K562 (cell line): ENCODE results near the gene CXCR6. TPM values are rescaled to one million over a fixed set of nuclear protein-coding genes. Genes with fewer than 3 reads are reported as not detected.

ENCODE experiments used
- ATAC-seq: fragments of 200-7000 bp; cut with Tn5 transposase; 3 replicates; pipeline ENCODE4 v1.9.1; 2020; ENCODE audit warnings: moderate library complexity
- BruUV-seq: library from RNA; stranded (reverse); fragments of 400-500 nt; replicated peaks from 2 replicates; lab custom pipeline; 2021; lab: Mats Ljungman, UMichigan
- CTCF ChIA-PET: fragments of 300-600 bp; formaldehyde crosslinking; extraction: SDS; loops from one replicate; lab custom pipeline; 2021; ENCODE audit warnings: low intra/inter-chr PET ratio; lab: Yijun Ruan, JAX
- POLR2A ChIA-PET: fragments of 300-600, 350-650 bp; sonication (Branson Sonifier 250); formaldehyde crosslinking; extraction: SDS; loops from one replicate; lab custom pipeline; 2021; ENCODE audit warnings: antibody characterized with exemption, inconsistent platforms; lab: Yijun Ruan, JAX
- DNase-seq, 4 experiments: peaks; one replicate each; pipeline versions ENCODE4 v3.0.0 to v3.0.0-alpha.2; 2011 to 2018; ENCODE audit warnings: low spot score in 3 of 4, mixed read lengths in 3 of 4; ENCODE audit errors: extremely low read depth in 1 of 4
- FAIRE-seq: peaks from 2 replicates; lab custom pipeline; 2011; peaks lifted over from hg19 to GRCh38; lab: Jason Lieb, UNC
- H2AFZ ChIP-seq: 2 replicates; pipeline ENCODE4 v1.6.0; 2011; ENCODE audit warnings: low read depth, low read length, control low read depth, inconsistent platforms
- H3K27ac ChIP-seq: fragments of 200-600 bp; 3 replicates; pipeline ENCODE4 v1.8.0; 2011; ENCODE audit warnings: low read depth, mild to moderate bottlenecking, control low read depth, inconsistent platforms, low read length, moderate library complexity, mixed read lengths; ENCODE audit errors: extremely low read depth
- H3K27me3 ChIP-seq, 2 experiments: fragments of 300-600 bp in 1 of 2; 2 replicates in 1 of 2; 3 replicates in 1 of 2; pipeline versions ENCODE4 v1.6.0 to v1.8.0; 2011; ENCODE audit warnings: inconsistent platforms in 2 of 2, low read length in 2 of 2, mild to moderate bottlenecking in 1 of 2, mixed read lengths in 1 of 2, moderate library complexity in 1 of 2; ENCODE audit not compliant: control insufficient read depth in 2 of 2, insufficient read depth in 2 of 2
- H3K36me3 ChIP-seq: fragments of 300-600 bp; 3 replicates; pipeline ENCODE4 v1.8.0; 2011; ENCODE audit warnings: mild to moderate bottlenecking, low read length, inconsistent platforms; ENCODE audit not compliant: control insufficient read depth, insufficient read depth
- H3K4me1 ChIP-seq, 2 experiments: fragments of 200-600 bp in 1 of 2; replicated peaks in 1 of 2; 2 replicates in 1 of 2; 3 replicates in 1 of 2; pipeline versions ENCODE4 v1.5.1 to v1.8.0; 2011; ENCODE audit warnings: inconsistent platforms in 2 of 2, low read length in 2 of 2, mild to moderate bottlenecking in 1 of 2, mixed read lengths in 1 of 2, moderate library complexity in 1 of 2; ENCODE audit not compliant: control insufficient read depth in 2 of 2, insufficient read depth in 2 of 2
- H3K4me2 ChIP-seq: 2 replicates; pipeline ENCODE4 v1.6.1; 2011; ENCODE audit warnings: low read length, control low read depth, inconsistent platforms, mixed read lengths; ENCODE audit not compliant: insufficient read depth
- H3K4me3 ChIP-seq: fragments of 200-600 bp; sonication (generic), shearing (Covaris generic); 2 replicates; pipeline ENCODE4 v1.5.1; 2016; ENCODE audit warnings: control low read depth, inconsistent platforms
- H3K79me2 ChIP-seq: fragments of 200-600 bp; 3 replicates; pipeline ENCODE4 v1.8.0; 2011; ENCODE audit warnings: low read length, inconsistent platforms; ENCODE audit not compliant: control insufficient read depth, insufficient read depth
- H3K9ac ChIP-seq, 2 experiments: 2 replicates each; pipeline versions ENCODE4 v1.6.0 to v1.6.1; 2011; ENCODE audit warnings: low read depth in 2 of 2, low read length in 2 of 2, control low read depth in 1 of 2, inconsistent platforms in 1 of 2, mild to moderate bottlenecking in 1 of 2, mixed read lengths in 1 of 2; ENCODE audit not compliant: insufficient read depth in 1 of 2
- H3K9me1 ChIP-seq: one replicate; pipeline ENCODE4 v1.6.0; 2011; ENCODE audit warnings: inconsistent platforms, mild to moderate bottlenecking, low read length, moderate library complexity; ENCODE audit not compliant: control insufficient read depth, insufficient read depth
- H3K9me3 ChIP-seq: replicated peaks from 2 replicates; pipeline ENCODE4 v1.5.1; 2011; ENCODE audit warnings: low read depth, low read length, inconsistent platforms; ENCODE audit not compliant: control insufficient read depth, insufficient read depth
- H4K20me1 ChIP-seq: replicated peaks from 2 replicates; pipeline ENCODE4 v1.6.1; 2011; ENCODE audit warnings: low read length, inconsistent platforms, mixed read lengths; ENCODE audit not compliant: control insufficient read depth, insufficient read depth
- C11orf30 ChIP-seq: fragments of 450-650 bp; IDR thresholded peaks from 2 replicates; pipeline ENCODE4 v1.6.1; 2016; ENCODE audit warnings: low read depth, mild to moderate bottlenecking
- CC2D1A ChIP-seq: fragments of 450-650 bp; IDR thresholded peaks from 2 replicates; pipeline ENCODE4 v1.6.1; 2017; ENCODE audit warnings: mild to moderate bottlenecking
- CHD4 ChIP-seq: fragments of 200-600 bp; sonication (generic); IDR thresholded peaks from 3 replicates; pipeline ENCODE4 v1.6.1; 2012; ENCODE audit warnings: low read depth, mild to moderate bottlenecking, mixed read lengths, low read length, inconsistent platforms; ENCODE audit not compliant: insufficient read depth, insufficient replicate concordance, poor library complexity, severe bottlenecking
- DACH1 ChIP-seq: fragments of 450-650 bp; IDR thresholded peaks from 2 replicates; pipeline ENCODE4 v1.6.1; 2018; ENCODE audit not compliant: partially characterized antibody
- MAZ ChIP-seq, 2 experiments: fragments of 450-650 bp in 1 of 2; sonication (generic) in 1 of 2; formaldehyde crosslinking; IDR thresholded peaks in 1 of 2; conservative IDR thresholded peaks in 1 of 2; 2 replicates each; pipeline versions ENCODE4 v1.4.0 to v1.5.0; 2020; ENCODE audit warnings: mild to moderate bottlenecking in 1 of 2, missing genetic modification reagents in 1 of 2
- NFXL1 ChIP-seq: fragments of 450-650 bp; formaldehyde crosslinking; IDR thresholded peaks from 2 replicates; pipeline ENCODE4 v1.4.0; 2021; ENCODE audit warnings: mild to moderate bottlenecking
- OTX1 ChIP-seq: fragments of 450-650 bp; formaldehyde crosslinking; IDR thresholded peaks from 2 replicates; pipeline ENCODE4 v1.4.0; 2022; ENCODE audit warnings: mild to moderate bottlenecking
- SAFB2 ChIP-seq: fragments of 200-400 bp; formaldehyde crosslinking; IDR thresholded peaks from 2 replicates; pipeline ENCODE4 v1.6.1; 2018; ENCODE audit warnings: borderline replicate concordance, low read length, low read depth, moderate library complexity; ENCODE audit not compliant: severe bottlenecking
- ZNF699 ChIP-seq: fragments of 250-450 bp; sonication (Bioruptor Pico); IDR thresholded peaks from 2 replicates; pipeline ENCODE4 v1.8.0; 2021; ENCODE audit warnings: mild to moderate bottlenecking, moderate library complexity; ENCODE audit not compliant: insufficient replicate concordance
- WGBS: fragments of 100-300 bp; shearing (Covaris generic); methylation state at CpG from one replicate; pipeline ENCODE4 v1.1.6; 2016; ENCODE audit warnings: low coverage, mixed read lengths; ENCODE audit not compliant: insufficient coverage; ENCODE audit errors: missing lambda C conversion rate; 5-methylcytosine and 5-hydroxymethylcytosine counted together
- in situ Hi-C: fragments of 300-500 bp; cut with MboI; formaldehyde crosslinking; loops from 4 replicates; pipeline ENCODE4 v1.15.0; 2018; ENCODE audit warnings: inconsistent platforms, mixed read lengths
- intact Hi-C: fragments of 100-400 bp; cut with micrococcal nuclease; formaldehyde crosslinking; loops from 2 replicates; pipeline ENCODE4 v1.14.2; 2022
- polyA plus RNA-seq, 8 experiments: library from polyadenylated mRNA; depleted of rRNA in 4 of 8; stranded (reverse) in 5 of 8; unstranded in 3 of 8; fragments of >200 nt; fragmentation: Nextera tagmentation in 2 of 8; fragmentation: Illumina TruSeq in 1 of 8; extraction: Ambion mirVana in 2 of 8; extraction: Trizol in 1 of 8; gene quantifications; 2 replicates each; pipeline versions ENCODE4 v1.2.1 to v1.2.3, GENCODE V29; 2011 to 2014; ENCODE audit warnings: inconsistent platforms in 1 of 8, missing spikeins in 1 of 8
- total RNA-seq, 7 experiments: library from RNA; depleted of rRNA in 6 of 7; stranded (reverse); fragments of >200 nt in 6 of 7; fragmentation: Illumina TruSeq in 2 of 7; extraction: Trizol in 2 of 7; gene quantifications; 2 replicates each; pipeline versions ENCODE4 v1.2.1 to v1.2.3, GENCODE V29; 2011 to 2021; ENCODE audit warnings: low replicate concordance in 1 of 7
- TF ChIP-seq, protein P1 (sequence below): fragments of 450-650 bp; formaldehyde crosslinking; IDR thresholded peaks from 2 replicates; pipeline ENCODE4 v1.4.0; 2022; ENCODE audit warnings: mild to moderate bottlenecking, moderate library complexity
- TF ChIP-seq, protein P2 (sequence below): IDR thresholded peaks from 2 replicates; pipeline ENCODE4 v1.6.1; 2011; ENCODE audit not compliant: insufficient read length; ENCODE audit errors: extremely low read depth

Gene CXCR6
- total and polyA plus RNA-seq, 9 of the 15 experiments (the other 6 are each of a cell fraction or from before 2014, with no cell fraction given), result 0.28 TPM; not detected in 8

DNA sequence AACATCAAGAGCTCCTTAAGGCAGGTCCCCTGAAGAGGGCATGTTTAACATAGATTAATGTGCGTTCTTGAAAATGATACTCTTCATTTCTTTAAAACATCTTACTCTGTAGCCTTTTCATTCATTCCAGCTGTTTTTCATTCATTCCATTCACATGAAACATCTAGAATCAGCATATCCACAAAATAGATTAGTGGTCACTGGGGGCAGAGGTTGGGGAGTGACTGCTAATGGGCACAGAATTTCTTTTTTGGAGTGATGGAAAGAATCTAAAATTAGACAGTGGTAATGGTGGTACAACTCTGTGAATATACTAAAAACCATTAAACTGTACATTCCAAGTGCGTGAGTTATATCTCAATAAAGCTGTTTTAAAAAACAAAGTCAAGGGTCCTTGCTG lies 15.4 kb upstream of the CXCR6 start:
- H3K4me2 ChIP-seq, result no peak overlapping the region
- POLR2A ChIA-PET, result no interaction called here
- H3K36me3 ChIP-seq, result peaks cover 83% of the 10 kb centered on the region
- intact Hi-C loops, result loop anchor here (10.0 kb wide), 1 partner anchor 263 kb away; no protein-coding TSS in a partner anchor
- no peaks in the 10 kb centered on the region for H3K4me1 ChIP-seq
- ATAC-seq, result no peak
- H3K27me3 ChIP-seq, result no peaks in the 10 kb centered on the region
- no peaks in the 10 kb centered on the region for H3K79me2 ChIP-seq
- no peak overlapping the region for H2AFZ ChIP-seq
- no peaks in the 10 kb centered on the region for H4K20me1 ChIP-seq
- no peak for FAIRE-seq
- no peak for DNase-seq
- H3K9ac ChIP-seq, result no peak overlapping the region
- no peak overlapping the region for H3K27ac ChIP-seq
- CTCF ChIA-PET, result interaction anchor here (1.4 kb wide), 1 partner anchor 417 kb away, joined by 9 read pairs; no protein-coding TSS in a partner anchor
- H3K4me3 ChIP-seq, result no peak overlapping the region
- in situ Hi-C loops, result loop anchor here (10.0 kb wide), 1 partner anchor 893 kb away; no protein-coding TSS in a partner anchor
- 95% methylated on average over 2 of the region's 2 CpGs for WGBS
- peaks cover 3% of the 10 kb centered on the region for H3K9me1 ChIP-seq
- H3K9me3 ChIP-seq, result no peaks in the 10 kb centered on the region
- BruUV-seq, result no TSS peak
- TF ChIP-seq MAZ (CRISPR knock-in tag; conservative IDR thresholded peaks at IDR 0.05 in 1 of 2, IDR thresholded peaks at IDR 0.05 in 1 of 2) (no peak), CHD4 (no peak), SAFB2 (no peak), CC2D1A (no peak), OTX1 (no peak), NFXL1 (CRISPR knock-in tag) (no peak), C11orf30 (no peak), DACH1 (no peak), ZNF699 (CRISPR knock-in tag) (no peak)
- TF ChIP-seq, protein P1, sequence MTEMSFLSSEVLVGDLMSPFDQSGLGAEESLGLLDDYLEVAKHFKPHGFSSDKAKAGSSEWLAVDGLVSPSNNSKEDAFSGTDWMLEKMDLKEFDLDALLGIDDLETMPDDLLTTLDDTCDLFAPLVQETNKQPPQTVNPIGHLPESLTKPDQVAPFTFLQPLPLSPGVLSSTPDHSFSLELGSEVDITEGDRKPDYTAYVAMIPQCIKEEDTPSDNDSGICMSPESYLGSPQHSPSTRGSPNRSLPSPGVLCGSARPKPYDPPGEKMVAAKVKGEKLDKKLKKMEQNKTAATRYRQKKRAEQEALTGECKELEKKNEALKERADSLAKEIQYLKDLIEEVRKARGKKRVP (CRISPR knock-in tag), result no peak
- TF ChIP-seq, protein P2, sequence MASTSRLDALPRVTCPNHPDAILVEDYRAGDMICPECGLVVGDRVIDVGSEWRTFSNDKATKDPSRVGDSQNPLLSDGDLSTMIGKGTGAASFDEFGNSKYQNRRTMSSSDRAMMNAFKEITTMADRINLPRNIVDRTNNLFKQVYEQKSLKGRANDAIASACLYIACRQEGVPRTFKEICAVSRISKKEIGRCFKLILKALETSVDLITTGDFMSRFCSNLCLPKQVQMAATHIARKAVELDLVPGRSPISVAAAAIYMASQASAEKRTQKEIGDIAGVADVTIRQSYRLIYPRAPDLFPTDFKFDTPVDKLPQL, result no peak
